ENCODE data around the gene HOXC6.

DNA sequence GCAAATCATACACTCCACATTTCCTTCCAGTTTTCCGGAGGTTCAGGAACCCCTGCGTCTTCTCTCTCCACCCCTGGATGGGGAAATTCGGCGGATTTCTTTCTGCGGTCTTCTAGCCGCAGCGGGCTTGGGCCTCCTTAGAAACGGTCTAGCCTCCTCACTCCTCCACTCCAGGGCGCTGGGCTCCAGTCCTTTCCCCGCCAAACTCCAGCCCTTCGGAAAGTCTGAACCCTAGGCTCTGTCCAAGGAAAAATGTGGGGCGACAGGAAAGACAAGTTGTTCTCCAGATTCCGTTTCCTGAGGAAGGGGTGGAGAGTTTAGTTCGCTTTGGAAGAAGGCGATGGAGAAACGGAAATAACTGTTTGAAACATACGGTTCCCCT, 44.7 kb upstream of the HOXC6 start:
- TF ChIP-seq, protein P1, sequence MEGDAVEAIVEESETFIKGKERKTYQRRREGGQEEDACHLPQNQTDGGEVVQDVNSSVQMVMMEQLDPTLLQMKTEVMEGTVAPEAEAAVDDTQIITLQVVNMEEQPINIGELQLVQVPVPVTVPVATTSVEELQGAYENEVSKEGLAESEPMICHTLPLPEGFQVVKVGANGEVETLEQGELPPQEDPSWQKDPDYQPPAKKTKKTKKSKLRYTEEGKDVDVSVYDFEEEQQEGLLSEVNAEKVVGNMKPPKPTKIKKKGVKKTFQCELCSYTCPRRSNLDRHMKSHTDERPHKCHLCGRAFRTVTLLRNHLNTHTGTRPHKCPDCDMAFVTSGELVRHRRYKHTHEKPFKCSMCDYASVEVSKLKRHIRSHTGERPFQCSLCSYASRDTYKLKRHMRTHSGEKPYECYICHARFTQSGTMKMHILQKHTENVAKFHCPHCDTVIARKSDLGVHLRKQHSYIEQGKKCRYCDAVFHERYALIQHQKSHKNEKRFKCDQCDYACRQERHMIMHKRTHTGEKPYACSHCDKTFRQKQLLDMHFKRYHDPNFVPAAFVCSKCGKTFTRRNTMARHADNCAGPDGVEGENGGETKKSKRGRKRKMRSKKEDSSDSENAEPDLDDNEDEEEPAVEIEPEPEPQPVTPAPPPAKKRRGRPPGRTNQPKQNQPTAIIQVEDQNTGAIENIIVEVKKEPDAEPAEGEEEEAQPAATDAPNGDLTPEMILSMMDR (conservative IDR thresholded peaks at IDR 0.05; ENCODE audit: low read depth in 2 of 2), result no peak
- peak; percentile 42 for TF ChIP-seq EZH2phosphoT487 (IDR thresholded peaks at IDR 0.05; ENCODE audit: unreplicated experiment)

Data from GM23338 (cell line).